ENCODE data around the gene SPG21. TPM values are rescaled to one million over a fixed set of nuclear protein-coding genes. Genes with fewer than 3 reads are reported as not detected.

Gene SPG21
- total RNA-seq, 1 experiment from 2014 or later = 53.0 TPM

Other genes with a start within 250 kb of the SPG21 start
- gene RBPMS2, start 214.3 kb downstream of the SPG21 start, total RNA-seq (2014; rRNA removed) = not detected in 2 replicates
- 43.5 and 45.3 TPM in 2 replicates for gene PIF1, start 164.3 kb downstream of the SPG21 start, total RNA-seq (2014; rRNA removed)
- 3.7 and 4.3 TPM in 2 replicates for gene PLEKHO2, start 148.0 kb downstream of the SPG21 start, total RNA-seq (2014; rRNA removed)
- 5.8 and 8.9 TPM in 2 replicates for gene ANKDD1A, start 78.0 kb downstream of the SPG21 start, total RNA-seq (2014; rRNA removed)
- gene MTFMT, start 39.7 kb upstream of the SPG21 start, total RNA-seq (2014; rRNA removed) = 15.5 and 31.3 TPM in 2 replicates
- not detected in 2 replicates for gene SLC51B, start 55.5 kb upstream of the SPG21 start, total RNA-seq (2014; rRNA removed)
- not detected in 2 replicates for gene RASL12, start 78.1 kb upstream of the SPG21 start, total RNA-seq (2014; rRNA removed)
- gene KBTBD13, start 86.8 kb upstream of the SPG21 start, total RNA-seq (2014; rRNA removed) = not detected in 2 replicates
- 1.4 and 3.4 TPM in 2 replicates for gene UBAP1L, start 125.3 kb upstream of the SPG21 start, total RNA-seq (2014; rRNA removed)
- gene PDCD7, start 143.9 kb upstream of the SPG21 start, total RNA-seq (2014; rRNA removed) = 9.5 and 13.7 TPM in 2 replicates
- 19.3 and 22.5 TPM in 2 replicates for gene CLPX, start 195.4 kb upstream of the SPG21 start, total RNA-seq (2014; rRNA removed)
- not detected in 2 replicates for gene CILP, start 221.6 kb upstream of the SPG21 start, total RNA-seq (2014; rRNA removed)

All from PC-3 (cell line).